Naive thymus-derived CD4-positive, alpha-beta T cell (primary cell): ENCODE data around the gene AKNAD1. TPM values are rescaled to one million over a fixed set of nuclear protein-coding genes. Genes with fewer than 3 reads are reported as not detected.

Source experiments
- ATAC-seq: fragments of 150-1000 bp; cut with Tn5 transposase; 2 replicates; pipeline ENCODE4 v1.10.0; 2021; ENCODE audit warnings: mild to moderate bottlenecking, moderate library complexity
- CTCF ChIA-PET: fragments of 350-600 bp; sonication (Branson Sonifier 250); formaldehyde crosslinking; loops from one replicate; lab custom pipeline; 2021; ENCODE audit warnings: antibody characterized with exemption; lab: Charles Lee
- POLR2A ChIA-PET: fragments of 350-600 bp; sonication (Branson Sonifier 250); formaldehyde crosslinking; loops from one replicate; lab custom pipeline; 2021; ENCODE audit warnings: antibody characterized with exemption, inconsistent platforms; lab: Charles Lee
- DNase-seq, 9 donors: peaks; one replicate each; pipeline versions ENCODE4 v3.0.0 to v3.0.0-alpha.2; 2020 to 2022; ENCODE audit warnings: mixed read lengths in 1 of 9
- H3K27ac ChIP-seq: one replicate; pipeline ENCODE4 v1.7.0; 2013; ENCODE audit warnings: mild to moderate bottlenecking, low read depth, low read length, moderate library complexity
- H3K27me3 ChIP-seq, 2 donors: one replicate each; pipeline ENCODE4 v1.7.0; 2013; ENCODE audit warnings: low read length in 2 of 2, mild to moderate bottlenecking in 2 of 2, moderate library complexity in 2 of 2; ENCODE audit not compliant: control insufficient read depth in 2 of 2, insufficient read depth in 2 of 2
- H3K36me3 ChIP-seq, 3 experiments: 1 replicate in 2 of 3; 2 replicates in 1 of 3; pipeline ENCODE4 v1.7.0; 2013; ENCODE audit warnings: low read length in 3 of 3, mild to moderate bottlenecking in 3 of 3, moderate library complexity in 1 of 3; ENCODE audit not compliant: insufficient read depth in 3 of 3, control insufficient read depth in 2 of 3
- H3K4me1 ChIP-seq, 2 donors: one replicate each; pipeline ENCODE4 v1.7.0; 2013; ENCODE audit warnings: low read length in 2 of 2, mild to moderate bottlenecking in 2 of 2, moderate library complexity in 1 of 2; ENCODE audit not compliant: control insufficient read depth in 2 of 2, insufficient read depth in 2 of 2
- H3K4me3 ChIP-seq: 2 replicates; pipeline ENCODE4 v1.7.0; 2013; ENCODE audit warnings: mild to moderate bottlenecking, low read length
- H3K9me3 ChIP-seq, 3 experiments: 1 replicate in 2 of 3; 2 replicates in 1 of 3; pipeline ENCODE4 v1.7.0; 2013; ENCODE audit warnings: low read length in 3 of 3; ENCODE audit not compliant: control insufficient read depth in 2 of 3
- H3K27ac Mint-ChIP-seq, 9 donors: one replicate each; pipeline ENCODE4 v1.8.0; 2020 to 2022; ENCODE audit warnings: mixed read lengths in 9 of 9, mild to moderate bottlenecking in 8 of 9, moderate library complexity in 5 of 9, inconsistent platforms in 2 of 9
- H3K27me3 Mint-ChIP-seq, 5 donors: one replicate each; pipeline ENCODE4 v1.8.0; 2021 to 2022; ENCODE audit warnings: mixed read lengths in 5 of 5, mild to moderate bottlenecking in 1 of 5
- H3K36me3 Mint-ChIP-seq, 5 donors: one replicate each; pipeline ENCODE4 v1.8.0; 2020 to 2022; ENCODE audit warnings: mixed read lengths in 5 of 5, mild to moderate bottlenecking in 3 of 5, inconsistent platforms in 1 of 5
- H3K4me1 Mint-ChIP-seq, 7 donors: one replicate each; pipeline ENCODE4 v1.8.0; 2020 to 2022; ENCODE audit warnings: mixed read lengths in 7 of 7, mild to moderate bottlenecking in 3 of 7, inconsistent platforms in 1 of 7
- H3K4me3 Mint-ChIP-seq, 10 donors: one replicate each; pipeline ENCODE4 v1.8.0; 2020 to 2022; ENCODE audit warnings: mild to moderate bottlenecking in 10 of 10, mixed read lengths in 10 of 10, moderate library complexity in 6 of 10, inconsistent platforms in 2 of 10
- H3K9me3 Mint-ChIP-seq, 11 donors: one replicate each; pipeline ENCODE4 v1.8.0; 2020 to 2022; ENCODE audit warnings: mixed read lengths in 11 of 11, mild to moderate bottlenecking in 4 of 11, inconsistent platforms in 1 of 11, moderate library complexity in 1 of 11
- intact Hi-C, 2 donors: fragments of 100-400 bp; cut with micrococcal nuclease; formaldehyde crosslinking; loops; one replicate each; pipeline ENCODE4 v1.15.1; 2023
- polyA plus RNA-seq, 2 donors: library from polyadenylated mRNA; unstranded; fragments of 300-500 nt; fragmentation: Illumina TruSeq; gene quantifications; one replicate each; pipeline ENCODE4 v1.2.3, GENCODE V29; 2021
- total RNA-seq, 6 experiments: library from RNA in 5 of 6; stranded (reverse) in 5 of 6; gene quantifications; 1 replicate in 5 of 6; 2 replicates in 1 of 6; pipeline ENCODE4 v1.2.3 and lab custom pipeline; 2021 to 2026

The AKNAD1 gene
- total and polyA plus RNA-seq, 7 experiments from 2014 or later, result not detected

DNA sequence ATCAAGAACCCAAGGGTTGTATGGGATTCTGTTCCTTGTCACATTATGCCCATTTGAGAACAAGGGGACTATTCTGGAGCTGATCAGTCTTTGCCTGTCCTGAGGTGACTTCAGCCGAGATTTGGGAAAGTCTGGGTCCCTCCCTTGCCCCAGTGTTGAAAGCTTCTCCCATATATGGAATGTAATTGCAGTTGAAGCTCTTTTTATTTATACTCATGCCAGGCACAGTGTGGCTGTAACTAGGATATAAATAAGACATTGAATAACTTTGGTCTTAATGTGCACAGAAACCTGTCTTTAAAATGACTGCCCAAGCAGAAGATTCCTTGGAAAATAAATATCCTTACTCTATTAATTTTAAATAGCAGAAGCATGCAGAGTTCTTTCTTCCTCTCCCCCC lies 15.2 kb downstream of the AKNAD1 start:
- Histone ChIP-seq H3K9me3 (no peaks in the 10 kb centered on the region), H3K36me3 (no peaks in the 10 kb centered on the region), H3K4me3 (no peak overlapping the region), H3K4me1 (no peaks in the 10 kb centered on the region), H3K27me3 (no peaks in the 10 kb centered on the region), H3K27ac (no peak overlapping the region)
- POLR2A ChIA-PET, result no interaction called here
- Mint-ChIP-seq H3K4me3 (no peak overlapping the region), H3K9me3 (peaks cover 0 to 6% (median 0%) of the 10 kb centered on the region in 11 donors), H3K27me3 (peaks cover 0 to 38% (median 0%) of the 10 kb centered on the region in 5 donors), H3K4me1 (peaks cover 0 to 2% (median 0%) of the 10 kb centered on the region in 7 donors), H3K27ac (no peak overlapping the region), H3K36me3 (peaks cover 0 to 3% (median 0%) of the 10 kb centered on the region in 5 donors)
- ATAC-seq (no peak), DNase-seq (no peak)
- intact Hi-C loops, result no loop called here
- CTCF ChIA-PET, result no interaction called here

DNA sequence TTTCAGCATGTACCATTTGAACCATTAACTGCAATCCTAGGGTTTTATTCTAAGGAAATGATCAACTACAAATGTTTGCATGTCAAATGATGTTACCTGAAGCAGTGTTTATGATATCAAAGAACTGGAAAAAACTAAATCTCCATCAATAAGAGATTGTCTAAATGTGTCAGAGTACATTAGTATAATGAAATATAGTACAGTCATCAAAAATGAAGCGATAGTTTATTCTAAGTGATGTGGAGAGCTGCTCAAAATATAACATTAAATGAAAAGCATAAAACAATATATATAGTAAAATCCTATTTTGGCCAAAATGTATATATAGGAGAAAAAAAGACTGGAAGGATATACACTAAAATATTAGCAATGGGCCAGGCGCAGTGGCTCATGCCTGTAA lies 24.0 kb downstream of the AKNAD1 start:
- no peaks in the 10 kb centered on the region for H3K36me3 Mint-ChIP-seq
- Histone ChIP-seq H3K36me3 (no peaks in the 10 kb centered on the region), H3K27ac (no peak overlapping the region), H3K4me3 (no peak overlapping the region), H3K9me3 (no peaks in the 10 kb centered on the region), H3K4me1 (no peaks in the 10 kb centered on the region), H3K27me3 (no peaks in the 10 kb centered on the region)
- POLR2A ChIA-PET, result no interaction called here
- no peak overlapping the region for H3K4me3 Mint-ChIP-seq
- ATAC-seq (no peak), DNase-seq (no peak)
- CTCF ChIA-PET, result no interaction called here
- peaks cover 0 to 6% (median 0%) of the 10 kb centered on the region in 5 donors for H3K27me3 Mint-ChIP-seq
- no peak overlapping the region for H3K27ac Mint-ChIP-seq
- intact Hi-C loops, result no loop called here
- peaks cover 0 to 3% (median 0%) of the 10 kb centered on the region in 11 donors for H3K9me3 Mint-ChIP-seq
- H3K4me1 Mint-ChIP-seq, result peaks cover 0 to 7% (median 0%) of the 10 kb centered on the region in 7 donors

DNA sequence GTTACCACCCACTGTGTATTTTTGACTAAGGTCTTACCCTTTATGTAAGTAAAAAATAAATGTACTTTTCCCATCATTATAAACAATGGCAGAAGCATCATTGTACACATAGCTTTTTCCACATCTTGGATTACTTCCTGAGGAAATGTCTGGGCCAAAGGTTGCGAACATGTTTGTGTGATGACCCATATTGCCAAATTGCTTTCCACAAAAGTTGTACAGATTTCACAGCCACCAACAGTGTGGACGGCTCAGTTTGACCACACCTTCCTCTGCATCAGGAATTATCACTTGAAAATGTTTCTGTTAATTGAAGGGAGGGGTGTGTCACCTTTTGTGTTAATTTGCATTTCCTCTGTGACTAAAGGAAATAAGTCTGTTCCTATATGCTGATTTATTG lies 25.7 kb downstream of the AKNAD1 start:
- no peaks in the 10 kb centered on the region for H3K9me3 Mint-ChIP-seq
- H3K4me3 ChIP-seq, result no peak overlapping the region
- ChIA-PET CTCF (interaction anchor here (0.8 to 1.7 kb wide), 2 partner anchors 9 to 67 kb away, joined by 4 to 6 read pairs; no protein-coding TSS in a partner anchor), POLR2A (no interaction called here)
- H3K4me1 Mint-ChIP-seq, result peaks cover 0 to 9% (median 0%) of the 10 kb centered on the region in 7 donors
- H3K4me3 Mint-ChIP-seq, result no peak overlapping the region
- H3K27ac ChIP-seq, result no peak overlapping the region
- no peak for DNase-seq
- ATAC-seq, result no peak
- no peaks in the 10 kb centered on the region for H3K27me3 ChIP-seq
- intact Hi-C loops, result no loop called here
- H3K9me3 ChIP-seq, result no peaks in the 10 kb centered on the region
- peaks cover 0 to 5% (median 0%) of the 10 kb centered on the region in 5 donors for H3K27me3 Mint-ChIP-seq
- H3K36me3 Mint-ChIP-seq, result no peaks in the 10 kb centered on the region
- no peaks in the 10 kb centered on the region for H3K4me1 ChIP-seq
- no peak overlapping the region for H3K27ac Mint-ChIP-seq
- H3K36me3 ChIP-seq, result no peaks in the 10 kb centered on the region

DNA sequence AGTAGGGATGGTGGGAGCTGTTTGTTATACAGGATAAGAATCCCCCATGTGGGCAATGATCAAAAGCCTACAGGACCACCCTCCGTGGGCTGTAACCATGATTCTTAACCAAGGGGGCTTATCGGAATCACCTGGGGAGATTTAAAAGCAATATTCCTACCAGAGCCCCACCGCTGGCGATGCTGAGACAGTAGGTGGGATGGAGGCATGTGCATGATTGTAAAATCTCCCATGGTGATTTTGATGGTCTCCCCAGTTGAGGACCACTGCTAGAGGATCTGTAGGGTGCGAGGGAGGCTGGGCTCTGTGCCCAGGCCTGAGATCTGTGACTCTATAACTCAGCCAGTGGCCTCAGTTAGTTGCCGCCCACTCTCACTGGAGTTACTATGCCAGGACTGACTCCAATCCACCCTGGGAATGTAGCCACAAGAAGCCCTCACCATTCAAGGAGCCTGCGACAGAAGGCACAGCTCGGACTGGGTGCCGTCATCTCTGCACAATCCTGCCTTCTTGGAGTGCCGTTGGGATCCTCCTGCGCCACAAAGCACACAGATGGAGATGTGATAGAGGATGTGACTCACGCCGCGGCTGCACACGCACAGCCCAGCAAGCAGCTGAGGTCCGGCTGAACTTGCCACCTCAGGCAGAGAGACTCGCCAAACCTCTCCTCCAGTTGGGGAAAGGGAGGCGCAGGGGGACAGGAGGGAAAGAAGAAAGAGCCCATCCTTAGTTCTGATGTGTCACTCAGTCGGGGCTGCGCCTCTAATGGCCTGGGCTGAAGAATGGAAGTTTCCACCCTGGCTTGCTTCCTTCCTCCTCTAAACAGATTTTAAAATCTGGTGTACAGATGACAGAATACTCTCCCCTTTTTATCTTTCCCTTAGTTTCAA lies 26.5 kb downstream of the AKNAD1 start:
- no peaks in the 10 kb centered on the region for H3K27me3 ChIP-seq
- ChIA-PET CTCF (interaction anchor here (0.8 to 5.5 kb wide), 6 partner anchors 10 to 281 kb away, joined by 4 to 65 read pairs (median 8); a partner anchor contains a TSS), POLR2A (interaction anchor here (2.5 kb wide), 1 partner anchor 138 kb away, joined by 11 read pairs; the partner anchor contains the start of gene PRPF38B)
- no peak overlapping the region for H3K4me3 ChIP-seq
- Mint-ChIP-seq H3K36me3 (no peaks in the 10 kb centered on the region), H3K27me3 (peaks cover 0 to 2% (median 0%) of the 10 kb centered on the region in 5 donors), H3K4me3 (no peak overlapping the region), H3K27ac (no peak overlapping the region), H3K9me3 (no peaks in the 10 kb centered on the region), H3K4me1 (peaks cover 0 to 9% (median 0%) of the 10 kb centered on the region in 7 donors)
- no peak for DNase-seq
- intact Hi-C loops, result no loop called here
- H3K4me1 ChIP-seq, result no peaks in the 10 kb centered on the region
- H3K9me3 ChIP-seq, result no peaks in the 10 kb centered on the region
- ATAC-seq, result peak; percentile 54
- H3K27ac ChIP-seq, result no peak overlapping the region
- no peaks in the 10 kb centered on the region for H3K36me3 ChIP-seq

DNA sequence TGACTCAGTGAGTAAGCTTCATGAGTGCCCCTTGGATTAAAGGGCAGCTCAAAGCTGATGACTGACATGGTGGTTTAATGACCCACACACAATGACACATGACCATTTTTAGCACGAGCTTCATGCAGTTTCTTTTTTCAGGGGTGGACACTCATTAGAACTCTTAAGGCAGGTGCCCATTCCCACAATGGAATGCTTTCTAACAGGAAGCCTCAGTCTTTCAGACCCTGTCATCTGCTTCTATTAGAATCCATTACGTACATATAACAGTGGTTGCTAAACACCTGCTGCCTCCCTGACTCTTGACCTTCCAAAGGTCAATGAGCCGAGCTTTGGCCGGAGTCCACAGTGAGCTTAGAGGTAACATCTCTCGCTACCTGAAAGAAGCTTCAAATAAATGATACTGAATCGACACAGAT lies 27.4 kb downstream of the AKNAD1 start:
- Histone ChIP-seq H3K36me3 (no peaks in the 10 kb centered on the region), H3K4me3 (no peak overlapping the region), H3K27ac (no peak overlapping the region), H3K4me1 (no peaks in the 10 kb centered on the region), H3K9me3 (no peaks in the 10 kb centered on the region), H3K27me3 (no peaks in the 10 kb centered on the region)
- Mint-ChIP-seq H3K9me3 (no peaks in the 10 kb centered on the region), H3K36me3 (no peaks in the 10 kb centered on the region), H3K27ac (no peak overlapping the region), H3K4me3 (no peak overlapping the region), H3K27me3 (peaks cover 0 to 5% (median 0%) of the 10 kb centered on the region in 5 donors), H3K4me1 (peaks cover 0 to 9% (median 0%) of the 10 kb centered on the region in 7 donors)
- CTCF ChIA-PET, result interaction anchor here (0.7 to 5.5 kb wide), 9 partner anchors 10 to 286 kb away, joined by 3 to 65 read pairs (median 5); partner anchors contain the start of gene PRPF38B
- no peak for DNase-seq
- intact Hi-C loops, result loop anchor here (2.0 to 5.0 kb wide), 4 partner anchors 47 to 433 kb away; partner anchors contain the start of genes GPSM2 (in 1 of the 2) and PRPF38B (in 1 of the 2)
- POLR2A ChIA-PET, result interaction anchor here (2.5 kb wide), 1 partner anchor 137 kb away, joined by 11 read pairs; the partner anchor contains the start of gene PRPF38B
- ATAC-seq, result no peak

DNA sequence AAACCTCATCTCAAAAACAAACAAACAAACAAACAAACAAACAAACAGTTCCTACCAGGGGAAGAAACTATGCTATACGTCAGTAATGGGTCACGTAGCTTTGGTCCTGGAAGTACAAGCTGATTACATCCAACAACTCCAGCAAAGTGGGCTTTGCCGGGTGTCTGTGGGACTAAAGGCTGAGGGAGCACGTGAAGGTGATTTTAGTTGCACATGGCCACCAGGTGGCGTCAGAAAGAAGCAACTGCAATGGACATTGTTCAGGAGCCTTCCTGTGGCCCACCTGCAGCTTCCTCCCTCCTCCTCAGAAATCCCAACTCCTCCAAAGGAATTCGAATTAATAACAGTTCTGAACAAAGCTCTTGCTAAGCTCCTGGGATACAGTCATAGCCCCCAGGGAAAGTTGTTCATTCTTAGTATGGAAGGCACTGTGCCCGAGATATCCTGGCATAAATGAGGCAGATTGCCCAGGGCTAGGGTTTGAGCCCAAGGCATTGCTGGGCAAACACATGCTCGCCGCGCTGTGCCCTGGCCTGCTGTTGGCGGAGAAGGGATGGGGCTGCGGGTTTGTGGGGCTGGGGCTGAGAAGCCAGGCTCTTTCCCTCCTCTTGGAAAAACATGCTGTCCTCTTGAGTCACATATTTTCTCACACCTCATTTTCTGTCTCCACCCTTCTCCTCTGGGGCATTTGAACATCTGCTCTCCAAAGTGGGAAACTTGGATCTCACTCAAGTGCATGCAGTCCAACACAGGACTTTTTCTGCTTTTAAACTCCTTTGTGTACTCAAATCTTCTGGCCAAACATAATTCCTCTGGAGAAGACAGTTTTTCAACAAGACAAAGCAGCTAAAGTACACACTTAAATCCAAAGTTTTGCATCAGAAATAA lies 28.6 kb downstream of the AKNAD1 start:
- H3K4me3 Mint-ChIP-seq, result no peak overlapping the region
- Histone ChIP-seq H3K4me3 (no peak overlapping the region), H3K9me3 (no peaks in the 10 kb centered on the region), H3K27me3 (peaks cover 0 to 3% of the 10 kb centered on the region in 2 donors), H3K36me3 (no peaks in the 10 kb centered on the region), H3K27ac (no peak overlapping the region), H3K4me1 (no peaks in the 10 kb centered on the region)
- H3K27me3 Mint-ChIP-seq, result peaks cover 0 to 12% (median 0%) of the 10 kb centered on the region in 5 donors
- CTCF ChIA-PET, result interaction anchor here (0.6 to 5.5 kb wide), 18 partner anchors 8 to 701 kb away, joined by 3 to 65 read pairs (median 4); partner anchors contain the start of gene PRPF38B
- intact Hi-C loops, result loop anchor here (1.0 to 5.0 kb wide), 10 partner anchors 48 to 571 kb away; partner anchors contain the start of genes PRPF38B (in 2 of the 2) and GPSM2 (in 1 of the 2)
- H3K36me3 Mint-ChIP-seq, result no peaks in the 10 kb centered on the region
- H3K4me1 Mint-ChIP-seq, result peaks cover 0 to 9% (median 0%) of the 10 kb centered on the region in 7 donors
- DNase-seq (peak; percentile 37 to 62 (median 46)), ATAC-seq (peak; percentile 61)
- H3K27ac Mint-ChIP-seq, result no peak overlapping the region
- POLR2A ChIA-PET, result interaction anchor here (0.8 to 2.5 kb wide), 2 partner anchors 136 to 284 kb away, joined by 3 to 11 read pairs; partner anchors contain the start of gene PRPF38B
- H3K9me3 Mint-ChIP-seq, result no peaks in the 10 kb centered on the region
